GM21723 (cell line): ENCODE results near the gene RIT2.

Source experiments
- ATAC-seq: cut with Tn5 transposase; IDR thresholded peaks from one replicate; pipeline ENCODE4 v1.9.1; 2021; ENCODE audit warnings: mild to moderate bottlenecking, moderate library complexity; ENCODE audit not compliant: unreplicated experiment

The RIT2 gene

GRCh38 chr18:43017622-43018021, 97.9 kb downstream of the RIT2 start:
- no peak for ATAC-seq

GRCh38 chr18:43013486-43013885, 102.0 kb downstream of the RIT2 start:
- ATAC-seq: no peak

GRCh38 chr18:43012951-43013350, 102.5 kb downstream of the RIT2 start:
- no peak for ATAC-seq

- no peak for ATAC-seq
Measured at GRCh38 chr18:43010611-43011010, 104.9 kb downstream of the RIT2 start.

- no peak for ATAC-seq
Measured at GRCh38 chr18:43009674-43010073, 105.8 kb downstream of the RIT2 start.

GRCh38 chr18:43007365-43007764, 108.1 kb downstream of the RIT2 start:
- ATAC-seq: no peak

GRCh38 chr18:43004421-43004820, 111.1 kb downstream of the RIT2 start:
- no peak for ATAC-seq

- no peak for ATAC-seq
Measured at GRCh38 chr18:43001821-43002220, 113.7 kb downstream of the RIT2 start.

- ATAC-seq: no peak
Measured at GRCh38 chr18:42996824-42997223, 118.7 kb downstream of the RIT2 start.

- no peak for ATAC-seq
Measured at GRCh38 chr18:42980426-42980825, 135.1 kb downstream of the RIT2 start.

- no peak for ATAC-seq
Measured at GRCh38 chr18:42977982-42978637, 137.4 kb downstream of the RIT2 start.

GRCh38 chr18:42976869-42977590, 138.5 kb downstream of the RIT2 start:
- no peak for ATAC-seq

GRCh38 chr18:42969366-42969765, 146.1 kb downstream of the RIT2 start:
- no peak for ATAC-seq

- no peak for ATAC-seq
Measured at GRCh38 chr18:42961298-42961697, 154.2 kb downstream of the RIT2 start.

GRCh38 chr18:42959528-42959927, 156.0 kb downstream of the RIT2 start:
- no peak for ATAC-seq

GRCh38 chr18:42958353-42958752, 157.1 kb downstream of the RIT2 start:
- ATAC-seq: no peak

- ATAC-seq: no peak
Measured at GRCh38 chr18:42956287-42956686, 159.2 kb downstream of the RIT2 start.

- no peak for ATAC-seq
Measured at GRCh38 chr18:42954887-42955286, 160.6 kb downstream of the RIT2 start.

- ATAC-seq: no peak
Measured at GRCh38 chr18:42953306-42953705, 162.2 kb downstream of the RIT2 start.

- no peak for ATAC-seq
Measured at GRCh38 chr18:42950732-42951131, 164.8 kb downstream of the RIT2 start.

- no peak for ATAC-seq
Measured at GRCh38 chr18:42948831-42949230, 166.7 kb downstream of the RIT2 start.

- no peak for ATAC-seq
Measured at GRCh38 chr18:42941860-42942259, 173.6 kb downstream of the RIT2 start.

- ATAC-seq: no peak
Measured at GRCh38 chr18:42941021-42941420, 174.5 kb downstream of the RIT2 start.
